ENCODE measurements around the gene GOLGA6L6.
"Not testable (repeated sequence)": the region's sequence is repeated elsewhere in the genome, so short reads cannot be mapped to it uniquely, and the experiment has no call there.

GRCh38 chr15:20492598-20492997, 49.0 kb downstream of the GOLGA6L6 start:
- not testable (repeated sequence) for TF ChIP-seq CTCF, POLR2A (IDR thresholded peaks at IDR 0.05)

Measured in adrenal gland (tissue), 5 donors.